NT2/D1 (cell line): Measurements from ENCODE around the gene CCDC54.

Source experiments
- DNase-seq: peaks from one replicate; pipeline ENCODE4 v3.0.0-alpha.2; 2011; ENCODE audit warnings: low read depth, low spot score
- H3K27me3 ChIP-seq: 2 replicates; pipeline ENCODE4 v1.6.0; 2011; ENCODE audit warnings: mild to moderate bottlenecking; ENCODE audit not compliant: insufficient read length, insufficient read depth
- H3K36me3 ChIP-seq: 2 replicates; pipeline ENCODE4 v1.6.1; 2011; ENCODE audit warnings: mild to moderate bottlenecking, low read length, mixed read lengths; ENCODE audit not compliant: insufficient read depth, insufficient read length
- H3K4me1 ChIP-seq: 2 replicates; pipeline ENCODE4 v1.5.1; 2011; ENCODE audit not compliant: insufficient read depth, insufficient read length
- H3K4me3 ChIP-seq: 2 replicates; pipeline ENCODE4 v1.5.1; 2011; ENCODE audit warnings: low read depth; ENCODE audit not compliant: insufficient read length
- H3K9ac ChIP-seq: 2 replicates; pipeline ENCODE4 v1.6.0; 2011; ENCODE audit warnings: low read depth; ENCODE audit not compliant: insufficient read length
- H3K9me3 ChIP-seq: 2 replicates; pipeline ENCODE4 v1.5.1; 2011; ENCODE audit warnings: mild to moderate bottlenecking, low read length; ENCODE audit not compliant: insufficient read depth
- SUZ12 ChIP-seq: IDR thresholded peaks from 2 replicates; pipeline ENCODE4 v1.6.1; 2011; ENCODE audit not compliant: insufficient read length, insufficient read depth; ENCODE audit errors: extremely low read depth
- YY1 ChIP-seq: IDR thresholded peaks from 2 replicates; pipeline ENCODE4 v1.6.1; 2011; ENCODE audit not compliant: insufficient read length, insufficient read depth
- ZNF274 ChIP-seq: IDR thresholded peaks from 2 replicates; pipeline ENCODE4 v1.6.1; 2011; ENCODE audit warnings: mild to moderate bottlenecking, low read depth, low read length

The CCDC54 gene

DNA sequence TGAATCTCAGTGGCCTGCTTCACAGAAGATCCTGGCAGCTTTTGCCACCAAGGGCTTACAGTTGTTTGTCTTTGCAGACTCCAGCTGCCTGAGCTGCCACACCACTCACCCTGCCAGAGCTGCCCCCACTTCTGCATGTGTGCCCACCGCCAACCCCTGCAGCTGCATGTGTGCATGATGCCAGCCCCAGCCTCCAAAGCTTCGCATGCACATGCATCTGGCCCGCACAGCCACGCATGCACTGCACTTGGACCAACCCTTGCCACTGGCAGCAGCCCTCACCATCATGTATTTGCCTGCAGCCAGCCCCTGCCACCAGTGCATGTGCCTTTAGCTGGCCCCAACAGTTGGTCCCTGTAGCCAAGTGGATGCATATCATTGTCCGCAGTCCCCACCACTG, 31.3 kb downstream of the CCDC54 start:
- H3K9me3 ChIP-seq = peaks cover 23% of the 10 kb centered on the region
- no peak overlapping the region for H3K4me3 ChIP-seq
- no peaks in the 10 kb centered on the region for H3K27me3 ChIP-seq
- H3K9ac ChIP-seq = no peak overlapping the region
- TF ChIP-seq YY1 (no peak), ZNF274 (no peak), SUZ12 (no peak)
- no peaks in the 10 kb centered on the region for H3K4me1 ChIP-seq
- no peak for DNase-seq
- no peaks in the 10 kb centered on the region for H3K36me3 ChIP-seq

DNA sequence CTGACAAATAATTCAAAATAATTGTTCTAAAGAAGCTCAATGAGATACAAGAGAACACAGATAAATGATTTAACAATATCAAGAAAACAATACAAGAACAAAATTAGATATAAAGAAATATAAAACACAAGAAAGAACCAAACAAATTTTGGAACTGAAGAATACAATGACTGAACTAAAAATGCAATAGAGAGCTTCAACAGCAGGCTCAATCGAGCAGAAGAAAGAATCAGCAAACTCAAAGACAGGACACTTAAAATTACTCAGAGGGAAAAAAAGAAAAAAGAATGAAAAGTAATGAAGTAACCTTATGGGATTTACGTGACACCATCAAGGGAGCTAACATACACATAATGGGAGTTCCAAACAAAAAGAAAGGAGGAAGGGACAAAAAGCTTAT, 32.1 kb downstream of the CCDC54 start:
- Histone ChIP-seq H3K4me1 (no peaks in the 10 kb centered on the region), H3K27me3 (no peaks in the 10 kb centered on the region), H3K36me3 (no peaks in the 10 kb centered on the region), H3K4me3 (no peak overlapping the region), H3K9me3 (peaks cover 23% of the 10 kb centered on the region), H3K9ac (no peak overlapping the region)
- no peak for DNase-seq
- no peak for TF ChIP-seq ZNF274
- no peak for TF ChIP-seq SUZ12
- no peak for TF ChIP-seq YY1

GRCh38 chr3:107410606-107411005, 33.4 kb downstream of the CCDC54 start:
- H3K4me3 ChIP-seq = no peak overlapping the region
- H3K9me3 ChIP-seq = peaks cover 23% of the 10 kb centered on the region
- no peaks in the 10 kb centered on the region for H3K4me1 ChIP-seq
- no peak for DNase-seq
- H3K9ac ChIP-seq = no peak overlapping the region
- H3K36me3 ChIP-seq = no peaks in the 10 kb centered on the region
- no peaks in the 10 kb centered on the region for H3K27me3 ChIP-seq
- TF ChIP-seq YY1 = no peak

DNA sequence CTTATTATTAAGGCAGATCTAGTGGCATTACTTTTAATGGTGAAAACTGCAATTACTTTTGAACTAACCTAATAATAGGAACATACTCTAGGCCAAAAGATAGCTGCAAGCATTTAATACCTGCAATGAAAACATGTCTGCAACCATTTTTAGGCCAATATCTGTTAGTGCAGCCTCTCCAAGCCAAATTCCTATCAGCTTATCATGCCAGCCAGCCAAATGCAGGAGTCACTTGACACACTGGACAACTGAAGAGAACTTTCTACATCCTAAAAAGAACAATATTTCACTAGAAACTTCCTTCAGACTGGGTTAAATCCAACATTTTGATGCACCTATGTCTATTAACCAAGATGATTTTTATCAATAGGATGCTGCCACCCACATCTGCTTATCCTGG, 33.8 kb downstream of the CCDC54 start:
- Histone ChIP-seq H3K36me3 (no peaks in the 10 kb centered on the region), H3K9me3 (peaks cover 23% of the 10 kb centered on the region), H3K9ac (no peak overlapping the region), H3K4me1 (no peaks in the 10 kb centered on the region), H3K4me3 (no peak overlapping the region), H3K27me3 (no peaks in the 10 kb centered on the region)
- DNase-seq = no peak
- TF ChIP-seq YY1 (no peak), SUZ12 (no peak), ZNF274 (no peak)

- H3K4me3 ChIP-seq = no peak overlapping the region
- H3K4me1 ChIP-seq = no peaks in the 10 kb centered on the region
- TF ChIP-seq ZNF274 = no peak
- no peaks in the 10 kb centered on the region for H3K36me3 ChIP-seq
- H3K9me3 ChIP-seq = peaks cover 23% of the 10 kb centered on the region
- DNase-seq = no peak
- H3K27me3 ChIP-seq = no peaks in the 10 kb centered on the region
- H3K9ac ChIP-seq = no peak overlapping the region
Measured at GRCh38 chr3:107411779-107412178, 34.5 kb downstream of the CCDC54 start.

GRCh38 chr3:107412376-107412775, 35.1 kb downstream of the CCDC54 start:
- Histone ChIP-seq H3K4me3 (no peak overlapping the region), H3K9me3 (peaks cover 23% of the 10 kb centered on the region), H3K27me3 (no peaks in the 10 kb centered on the region), H3K36me3 (no peaks in the 10 kb centered on the region), H3K4me1 (no peaks in the 10 kb centered on the region), H3K9ac (no peak overlapping the region)
- TF ChIP-seq ZNF274 (no peak), SUZ12 (no peak), YY1 (no peak)
- DNase-seq = no peak

DNA sequence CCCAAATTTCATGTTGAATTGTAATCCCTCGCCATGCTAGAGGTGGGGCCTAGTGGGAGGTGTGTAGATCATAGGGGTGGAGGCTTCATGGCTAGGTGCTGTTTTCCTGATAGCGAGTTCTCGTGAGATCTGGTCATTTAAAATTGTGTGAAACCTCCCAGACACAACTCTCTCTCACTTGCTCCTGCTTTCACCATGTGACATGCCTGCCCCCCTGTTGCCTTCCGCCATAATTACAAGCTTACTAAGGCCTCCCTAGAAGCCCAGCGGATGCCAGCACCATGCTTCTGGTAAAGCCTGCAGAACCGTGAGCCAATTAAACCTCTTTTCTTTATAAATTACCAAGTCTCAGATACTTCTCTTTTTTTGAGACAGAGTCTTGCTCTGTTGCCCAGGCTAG, 36.0 kb downstream of the CCDC54 start:
- TF ChIP-seq YY1 (no peak), SUZ12 (no peak), ZNF274 (no peak)
- Histone ChIP-seq H3K27me3 (no peaks in the 10 kb centered on the region), H3K36me3 (no peaks in the 10 kb centered on the region), H3K4me1 (no peaks in the 10 kb centered on the region), H3K4me3 (no peak overlapping the region), H3K9me3 (peaks cover 23% of the 10 kb centered on the region), H3K9ac (no peak overlapping the region)
- no peak for DNase-seq

- Histone ChIP-seq H3K9me3 (peaks cover 12% of the 10 kb centered on the region; the same call in 1 of the 2 replicates), H3K27me3 (no peaks in the 10 kb centered on the region), H3K4me1 (no peaks in the 10 kb centered on the region), H3K9ac (no peak overlapping the region), H3K36me3 (no peaks in the 10 kb centered on the region), H3K4me3 (no peak overlapping the region)
- TF ChIP-seq YY1 = no peak
- TF ChIP-seq SUZ12 = no peak
- TF ChIP-seq ZNF274 = no peak
- DNase-seq = no peak
Measured at GRCh38 chr3:107414325-107414964, 37.2 kb downstream of the CCDC54 start.
